Measurements from ENCODE around the gene ETFA.

The ETFA gene

DNA sequence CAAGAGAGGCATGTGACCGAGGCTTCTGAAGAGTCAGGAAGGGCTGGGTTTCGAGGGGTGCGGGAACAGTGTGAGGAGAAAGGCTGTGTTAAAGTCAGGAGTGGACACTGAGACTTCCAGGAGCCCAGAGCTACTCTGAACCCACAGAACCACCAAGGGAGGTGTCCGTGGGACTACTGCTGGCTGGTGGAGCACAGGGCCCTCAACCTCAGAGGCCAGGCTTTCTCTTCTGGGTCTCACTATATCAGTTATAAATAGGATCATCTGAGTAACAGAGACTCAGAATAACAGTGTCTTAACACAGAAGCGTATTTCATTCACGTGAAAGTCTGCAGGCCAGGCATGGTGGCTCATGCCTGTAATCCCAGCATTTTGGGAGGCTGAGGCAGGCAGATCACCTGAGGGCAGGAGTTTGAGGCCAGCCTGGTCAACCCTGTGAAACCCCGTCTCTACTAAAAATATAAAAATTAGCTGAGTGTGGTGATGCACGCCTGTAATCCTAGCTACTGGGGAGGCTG is 137.9 kb downstream of the ETFA start:
- DNase-seq (ENCODE audit: low read depth) = no peak

DNA sequence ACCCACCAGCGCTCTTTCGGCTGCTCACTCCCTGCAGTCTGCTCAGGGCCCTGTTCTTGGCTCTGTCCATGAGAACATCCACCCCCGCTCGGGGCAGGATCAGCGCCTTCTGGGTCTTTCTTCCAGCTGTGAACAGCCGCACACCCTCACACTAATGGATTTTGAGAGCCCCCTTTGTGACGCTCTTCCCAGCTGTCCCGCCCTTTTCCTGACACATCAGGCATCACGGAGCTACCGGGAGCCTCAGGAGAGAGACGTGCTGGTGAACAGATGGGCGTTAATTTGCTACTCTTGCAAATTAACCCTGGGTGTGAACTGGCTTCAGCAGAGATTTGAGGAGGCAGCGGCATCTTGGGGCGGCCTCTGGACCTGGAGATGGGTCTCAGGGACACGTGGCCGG is 138.5 kb downstream of the ETFA start:
- DNase-seq (ENCODE audit: low read depth) = no peak

DNA sequence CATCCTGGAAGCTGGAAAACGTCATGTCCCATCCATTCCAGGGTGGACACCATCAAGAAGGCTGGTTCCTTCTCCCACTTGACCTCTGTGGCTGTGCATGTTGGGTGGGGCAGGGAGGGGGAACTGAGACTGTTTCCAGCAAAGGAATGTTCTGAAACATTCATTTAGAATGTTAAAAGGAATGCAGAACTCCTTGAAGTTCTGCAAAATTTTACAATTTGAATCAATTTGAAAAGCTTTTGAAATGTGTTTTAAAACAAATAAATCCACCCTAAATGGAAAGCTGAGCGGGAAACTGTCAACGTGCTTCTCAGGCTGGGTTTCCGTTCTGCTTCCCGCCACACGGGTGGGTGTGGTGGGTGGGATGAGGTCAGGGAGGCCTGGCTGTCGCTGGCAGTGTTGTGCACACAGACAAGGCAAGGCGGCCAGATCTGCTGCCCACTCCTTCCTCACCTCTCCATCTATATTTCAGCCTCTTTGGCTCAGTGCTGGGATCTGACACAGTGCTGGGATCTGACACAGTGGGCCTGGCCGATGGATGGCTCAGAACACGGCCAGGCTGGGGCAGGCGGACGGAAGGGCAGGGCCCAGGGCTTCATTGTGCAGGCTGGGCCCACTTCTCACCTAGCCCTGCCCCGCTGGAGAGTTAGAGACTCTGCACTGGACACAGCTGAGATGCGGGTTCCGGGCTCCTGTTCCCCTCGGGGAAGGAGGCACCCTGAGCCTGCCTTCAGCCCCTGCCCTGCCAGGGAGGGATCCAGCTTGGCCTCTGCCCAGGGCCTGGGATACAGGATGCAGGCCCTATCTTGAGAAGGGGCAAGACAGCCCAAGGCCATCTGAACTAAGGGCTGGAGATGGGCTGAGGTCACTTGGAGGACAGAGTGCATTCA is 141.1 kb downstream of the ETFA start:
- no peak for DNase-seq (ENCODE audit: low read depth)

DNA sequence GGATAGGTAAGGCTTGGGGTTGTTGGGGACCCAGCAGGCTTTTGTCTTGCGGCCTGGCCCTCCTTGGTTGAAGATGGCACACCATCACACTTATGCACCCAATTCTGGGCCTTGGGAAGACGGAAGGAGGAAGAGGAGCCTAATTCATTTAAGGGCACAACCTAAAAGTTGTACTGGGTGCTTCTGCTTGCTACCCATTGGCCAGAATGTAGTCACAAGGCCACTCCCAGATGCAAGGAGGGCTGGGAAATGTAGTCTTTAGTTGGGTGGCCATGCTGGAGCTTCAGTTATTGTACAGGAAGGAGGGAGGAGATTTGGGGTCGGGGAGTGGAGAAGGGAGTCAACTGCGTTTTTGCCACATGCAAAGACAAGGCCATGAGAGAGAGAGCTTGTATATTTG is 142.3 kb downstream of the ETFA start:
- DNase-seq (ENCODE audit: low read depth) = no peak

DNA sequence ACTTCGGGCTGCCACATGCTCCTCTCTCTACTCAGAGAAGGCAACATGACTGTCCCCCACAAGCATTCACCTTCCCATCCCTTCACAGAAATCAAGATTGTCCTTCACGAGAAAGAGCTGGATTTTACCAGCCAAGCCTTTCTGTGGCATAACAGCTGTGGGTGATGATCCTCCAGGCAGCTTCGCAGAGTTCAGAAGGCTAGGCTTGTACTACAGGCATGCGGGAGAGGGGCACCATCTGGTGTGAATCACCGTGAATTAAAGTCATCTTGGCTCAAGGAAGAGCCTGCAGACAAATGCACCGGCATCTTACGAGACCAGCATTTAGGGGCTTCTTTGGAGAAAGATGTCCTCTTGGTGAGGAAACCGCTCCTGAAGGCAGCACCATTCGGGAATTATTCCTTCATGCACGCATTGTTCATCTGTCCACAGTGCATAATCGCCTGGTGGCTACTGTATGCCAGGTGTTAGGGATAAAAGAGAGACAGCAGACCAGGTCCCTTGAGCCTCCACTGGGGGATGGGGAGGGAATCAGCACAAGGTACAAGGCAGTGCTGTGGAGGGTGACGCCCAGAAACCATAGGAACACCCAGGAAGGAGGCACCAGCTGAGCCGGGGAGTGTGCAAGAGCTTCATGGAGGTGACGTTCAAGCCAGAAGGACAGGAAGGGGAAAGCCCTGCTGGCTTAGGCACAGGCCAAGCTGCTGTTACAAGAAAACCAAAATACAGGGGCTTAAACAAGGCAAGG is 142.9 kb downstream of the ETFA start:
- no peak for DNase-seq (ENCODE audit: low read depth)

DNA sequence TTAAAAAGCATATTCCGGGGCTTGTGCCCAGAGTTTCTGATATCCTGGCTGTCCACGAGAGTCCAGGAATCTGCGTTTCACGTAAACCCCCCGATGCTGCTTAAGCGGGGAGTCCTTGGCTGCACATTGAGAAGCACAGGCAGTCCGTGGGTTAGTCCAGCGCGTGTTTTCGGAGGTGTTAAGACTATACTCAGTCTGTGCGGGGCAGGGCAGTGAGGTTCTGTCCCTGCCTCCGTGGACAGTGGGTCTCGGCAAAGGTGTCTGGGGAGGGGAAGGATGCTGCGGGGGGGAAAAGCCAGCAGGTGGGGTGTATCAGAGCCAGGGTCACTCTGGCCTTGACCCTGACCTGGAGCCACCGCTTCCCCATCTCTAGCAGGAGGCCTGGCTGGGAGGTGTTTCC is 145.3 kb downstream of the ETFA start:
- no peak for DNase-seq (ENCODE audit: low read depth)

Measured in T follicular helper cell (primary cell).